Fibroblast of villous mesenchyme (primary cell): ENCODE measurements around the gene MVK. TPM values are rescaled to one million over a fixed set of nuclear protein-coding genes. Genes with fewer than 3 reads are reported as not detected.

Source experiments
- DNase-seq: peaks from one replicate; pipeline ENCODE4 v3.0.0-alpha.2; 2010; ENCODE audit warnings: low read depth
- H3K4me3 ChIP-seq: 2 replicates; pipeline ENCODE4 v1.5.1; 2011; ENCODE audit warnings: low read depth, mild to moderate bottlenecking, low read length
- CTCF ChIP-seq: IDR thresholded peaks from 2 replicates; pipeline ENCODE4 v1.5.1; 2012; ENCODE audit warnings: low read depth, mild to moderate bottlenecking, low read length; ENCODE audit not compliant: insufficient read depth
- total RNA-seq: library from RNA; depleted of rRNA; stranded (reverse); fragments of >200 nt; gene quantifications from 2 replicates; pipeline ENCODE4 v1.2.3, GENCODE V29; 2012

Gene MVK
- total RNA-seq, 1 donor, result 29.8 TPM

GRCh38 chr12:109544955-109545531 is 28.6 kb upstream of the MVK start:
- no peak for DNase-seq

GRCh38 chr12:109545826-109546225 is 27.8 kb upstream of the MVK start:
- no peak overlapping the region for H3K4me3 ChIP-seq
- DNase-seq, result no peak
- no peak for TF ChIP-seq CTCF

More at GRCh38 chr12:109544955-109545531, 28.6 kb upstream of the MVK start:
- H3K4me3 ChIP-seq, result no peak overlapping the region
- no peak for TF ChIP-seq CTCF

GRCh38 chr12:109547286-109547685 is 26.3 kb upstream of the MVK start:
- H3K4me3 ChIP-seq, result no peak overlapping the region
- TF ChIP-seq CTCF, result no peak
- DNase-seq, result no peak

- no peak for DNase-seq
- TF ChIP-seq CTCF, result no peak
- no peak overlapping the region for H3K4me3 ChIP-seq
Measured at GRCh38 chr12:109548258-109548657, 25.3 kb upstream of the MVK start.

- no peak for DNase-seq
- TF ChIP-seq CTCF, result no peak
Measured at GRCh38 chr12:109549613-109550270, 23.9 kb upstream of the MVK start.

GRCh38 chr12:109550281-109550680 is 23.3 kb upstream of the MVK start:
- no peak for DNase-seq
- no peak overlapping the region for H3K4me3 ChIP-seq
- TF ChIP-seq CTCF, result no peak

More at GRCh38 chr12:109549613-109550270, 23.9 kb upstream of the MVK start:
- no peak overlapping the region for H3K4me3 ChIP-seq
